H4 (cell line): ENCODE data around the gene SPSB1. TPM values are rescaled to one million over a fixed set of nuclear protein-coding genes. Genes with fewer than 3 reads are reported as not detected.

Source experiments
- DNase-seq: peaks from one replicate; pipeline ENCODE4 v3.0.0-alpha.2; 2015; ENCODE audit warnings: low spot score
- total RNA-seq: library from RNA; depleted of rRNA; stranded (reverse); fragments of >200 nt; shearing (Covaris generic); gene quantifications from 2 replicates; pipeline ENCODE4 v1.2.3, GENCODE V29; 2014

The SPSB1 gene
- total RNA-seq, 1 experiment from 2014 or later: 12.2 TPM

- no peak for DNase-seq
Measured at GRCh38 chr1:9319789-9320519, 27.3 kb downstream of the SPSB1 start.

GRCh38 chr1:9320520-9321479 is 28.1 kb downstream of the SPSB1 start:
- DNase-seq: no peak

GRCh38 chr1:9321480-9321849 is 28.8 kb downstream of the SPSB1 start:
- peak; percentile 61 for DNase-seq

GRCh38 chr1:9321986-9322660 is 29.4 kb downstream of the SPSB1 start:
- no peak for DNase-seq

GRCh38 chr1:9322661-9323244 is 30.1 kb downstream of the SPSB1 start:
- DNase-seq: no peak

GRCh38 chr1:9324246-9325096 is 31.8 kb downstream of the SPSB1 start:
- DNase-seq: no peak

GRCh38 chr1:9326596-9326995 is 33.9 kb downstream of the SPSB1 start:
- no peak for DNase-seq

- DNase-seq: no peak
Measured at GRCh38 chr1:9328201-9328600, 35.5 kb downstream of the SPSB1 start.

- DNase-seq: no peak
Measured at GRCh38 chr1:9328715-9329114, 36.0 kb downstream of the SPSB1 start.

GRCh38 chr1:9331016-9331415 is 38.3 kb downstream of the SPSB1 start:
- DNase-seq: no peak

- DNase-seq: no peak
Measured at GRCh38 chr1:9331558-9332346, 39.1 kb downstream of the SPSB1 start.

GRCh38 chr1:9332513-9333143 is 39.9 kb downstream of the SPSB1 start:
- no peak for DNase-seq

GRCh38 chr1:9338397-9339246 is 45.9 kb downstream of the SPSB1 start:
- no peak for DNase-seq

GRCh38 chr1:9340172-9340854 is 47.6 kb downstream of the SPSB1 start:
- no peak for DNase-seq

GRCh38 chr1:9340864-9341263 is 48.2 kb downstream of the SPSB1 start:
- no peak for DNase-seq

- no peak for DNase-seq
Measured at GRCh38 chr1:9341301-9341845, 48.7 kb downstream of the SPSB1 start.

GRCh38 chr1:9343269-9343668 is 50.6 kb downstream of the SPSB1 start:
- DNase-seq: no peak
